GOT3 (cell line): ENCODE results near the gene OR10J4.
"Not testable (repeated sequence)": the region's sequence is repeated elsewhere in the genome, so short reads cannot be mapped to it uniquely, and the experiment has no call there.

Experiments used
- DNase-seq: peaks from one replicate; lab custom pipeline; 2025; ENCODE audit warnings: mixed read lengths; lab: John Stamatoyannopoulos, UW

OR10J4 gene

GRCh38 chr1:159431904-159432303 is at the start of gene OR10J4:
Gene OR10J4 (plus strand): TSS chr1:159432204.
- no peak for DNase-seq

DNA sequence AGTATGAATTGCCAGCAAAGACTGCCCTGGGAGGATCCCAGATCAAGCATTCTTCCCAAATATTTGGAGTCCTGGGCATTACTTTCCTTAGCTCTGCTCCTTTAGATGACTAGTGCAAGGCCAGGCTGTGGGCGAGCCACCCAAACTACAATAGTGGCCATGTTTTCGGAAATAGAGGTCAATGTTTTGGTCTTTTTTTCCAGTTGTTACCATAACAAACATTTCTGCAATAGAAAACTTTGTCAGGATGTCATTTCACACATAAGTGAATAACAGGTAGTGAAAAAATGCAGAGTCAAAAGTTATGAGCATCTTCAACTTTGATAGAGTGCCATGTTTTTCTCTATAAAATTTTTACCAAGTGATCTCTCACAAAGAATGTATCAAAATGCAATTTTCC is 25.2 kb upstream of the OR10J4 start:
- no peak for DNase-seq

GRCh38 chr1:159408862-159409400 is 23.1 kb upstream of the OR10J4 start:
- no peak for DNase-seq

DNA sequence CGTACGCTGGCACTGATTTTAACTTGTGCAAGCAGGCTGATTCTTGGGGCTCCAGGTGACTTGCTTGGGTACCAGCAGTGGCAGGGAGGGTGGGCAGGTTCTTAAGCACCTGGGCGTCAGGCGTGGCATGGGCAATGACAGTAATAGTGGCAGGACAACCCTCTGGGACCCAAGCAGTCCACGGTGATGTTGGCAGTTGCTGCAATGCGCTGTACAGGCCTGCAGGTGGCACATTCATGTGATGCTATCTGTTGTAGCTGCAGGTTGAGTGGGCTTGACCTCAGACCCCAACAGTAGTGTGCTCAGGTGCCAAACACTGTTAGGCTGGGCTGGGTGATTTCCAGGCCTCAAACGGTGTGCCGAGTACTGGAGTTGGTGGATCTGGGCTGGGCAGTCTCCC is 10.2 kb upstream of the OR10J4 start:
- no peak for DNase-seq

DNA sequence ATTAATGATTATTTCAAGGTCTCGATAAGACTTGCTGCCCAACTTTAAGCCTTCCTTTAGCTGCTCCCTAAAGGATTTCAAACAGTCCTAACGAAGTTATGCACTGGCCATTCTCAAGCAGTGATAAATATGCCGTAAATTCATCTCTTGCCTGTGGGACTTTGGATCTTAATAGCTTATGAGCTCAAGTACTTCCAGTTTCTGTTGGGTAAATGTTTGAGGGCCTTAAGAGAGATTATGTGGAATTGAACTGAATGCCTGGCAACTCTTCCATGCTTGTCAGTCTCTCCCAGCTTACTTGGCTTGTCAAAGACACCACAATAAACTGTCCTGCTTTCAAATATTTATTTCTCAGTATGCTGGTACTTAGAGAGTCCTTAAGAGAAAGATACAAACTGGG is 3.5 kb upstream of the OR10J4 start:
- no peak for DNase-seq

- DNase-seq = peak; percentile 5
These were observed 2.7 kb upstream of the OR10J4 start for GRCh38 chr1:159429074-159429861.

DNA sequence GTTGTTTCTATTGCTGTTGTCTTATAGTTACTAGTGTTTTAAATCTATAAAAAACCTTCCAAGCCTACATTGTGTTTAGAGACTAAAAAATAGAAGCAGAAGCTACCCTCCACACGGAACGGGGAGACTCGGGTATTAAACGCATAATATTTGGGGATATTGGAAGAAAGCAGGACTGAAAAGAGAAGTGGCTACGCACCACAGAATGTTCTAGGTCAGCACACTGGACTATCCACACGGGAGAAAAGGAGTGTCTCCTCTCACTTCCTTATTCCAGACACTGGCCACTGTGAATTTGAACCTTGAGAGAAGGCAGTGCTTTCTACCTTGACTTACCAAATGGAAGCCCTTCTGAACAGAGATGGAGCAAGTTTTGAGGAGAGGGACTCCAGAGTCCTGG is 1.0 kb upstream of the OR10J4 start:
- DNase-seq = no peak

GRCh38 chr1:159436469-159436868 is 4.5 kb downstream of the OR10J4 start:
- DNase-seq = no peak

DNA sequence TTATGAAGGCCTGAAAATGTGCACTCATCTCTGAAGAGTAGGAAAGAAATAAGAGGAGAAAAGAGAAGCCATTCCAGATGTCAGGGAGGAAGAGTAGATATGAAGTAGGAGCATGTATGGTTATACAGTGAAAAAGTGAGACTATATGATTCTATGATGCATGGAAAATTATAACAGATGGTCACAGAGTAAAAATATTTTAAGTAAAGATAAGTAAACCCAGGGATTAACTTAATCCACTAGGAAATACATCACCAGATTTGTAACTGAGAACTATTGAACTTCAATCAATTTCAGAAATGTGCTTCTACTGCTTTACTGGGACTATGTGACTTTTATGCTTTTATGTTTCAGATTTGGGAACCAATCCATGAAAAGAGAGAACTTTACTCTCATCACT is 7.4 kb downstream of the OR10J4 start, which contains the start of gene OR10J1:
Gene OR10J1 (plus strand): TSS at position 301 of the 400 bp plus-strand sequence. CDS start 70 bp downstream, at position 371.
- no peak for DNase-seq

- no peak for DNase-seq
These were observed 9.4 kb downstream of the OR10J4 start for GRCh38 chr1:159441360-159441759.

DNA sequence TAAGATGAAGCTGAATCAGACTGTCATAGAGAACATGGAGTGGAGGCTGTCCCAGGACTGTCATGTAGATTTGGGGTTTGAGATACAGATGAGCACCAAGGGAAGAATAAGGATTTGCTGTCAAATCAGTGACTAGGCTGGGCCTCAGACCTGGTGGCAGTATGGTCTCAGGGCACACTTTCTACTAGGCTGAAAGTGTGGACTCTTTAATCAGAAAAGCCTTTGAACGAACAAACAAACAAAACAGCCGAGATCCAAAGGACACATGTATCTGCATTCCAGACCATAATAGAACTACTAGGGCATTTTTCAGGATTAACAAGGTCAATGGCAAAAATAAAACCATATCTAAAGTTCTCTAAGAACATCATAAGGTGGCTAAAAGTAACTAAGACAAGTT is 10.4 kb downstream of the OR10J4 start:
- no peak for DNase-seq

DNA sequence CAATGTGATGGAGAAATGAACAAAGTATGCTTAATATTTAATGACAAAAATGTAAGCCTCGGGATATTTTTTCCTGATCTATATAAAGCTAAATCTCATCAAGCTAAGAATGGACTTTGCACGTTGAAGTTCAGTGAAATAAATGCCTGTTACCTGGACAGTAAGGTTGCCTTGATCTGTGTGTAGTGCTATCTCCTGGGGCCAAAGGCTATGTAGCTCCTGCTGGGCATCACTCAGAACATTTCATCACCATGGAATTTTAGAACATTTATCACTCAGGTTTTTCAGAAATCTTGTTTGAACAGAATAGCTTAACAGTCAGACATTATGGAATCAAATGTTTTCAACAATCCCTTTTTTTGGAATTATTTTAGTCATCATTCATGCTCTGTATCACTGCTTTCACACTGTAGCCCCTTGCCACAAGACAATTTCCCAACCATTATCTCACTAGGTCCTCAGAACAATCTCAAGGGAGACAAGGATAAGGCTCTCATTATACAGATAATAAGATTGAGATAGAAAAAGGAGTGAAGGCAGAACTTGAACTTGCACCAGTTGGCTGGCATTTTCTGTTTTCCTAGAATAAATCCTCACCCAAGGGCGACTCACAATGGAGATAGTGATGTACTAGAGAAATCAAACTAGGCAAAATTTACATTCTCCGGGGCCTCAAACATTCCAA is 11.2 kb downstream of the OR10J4 start:
- DNase-seq = no peak

DNA sequence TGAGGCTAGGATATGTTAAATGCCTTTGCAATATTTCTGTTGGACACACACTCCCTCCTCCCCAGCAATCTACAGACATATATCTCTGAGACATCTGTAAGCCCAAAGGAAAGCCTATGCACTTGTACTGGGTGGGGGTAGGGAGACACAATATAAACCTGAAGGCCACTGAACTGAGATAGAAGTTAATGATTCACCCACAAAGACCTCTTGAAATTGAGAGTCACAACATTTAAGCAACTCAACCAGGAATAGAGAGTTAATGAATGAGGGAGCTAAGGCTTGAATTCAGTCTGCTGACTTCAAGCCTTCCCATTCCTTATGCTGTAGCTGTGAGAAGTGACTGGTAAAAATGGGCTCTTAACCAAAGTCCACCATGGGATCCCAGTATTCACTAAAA is 12.5 kb downstream of the OR10J4 start:
- no peak for DNase-seq

DNA sequence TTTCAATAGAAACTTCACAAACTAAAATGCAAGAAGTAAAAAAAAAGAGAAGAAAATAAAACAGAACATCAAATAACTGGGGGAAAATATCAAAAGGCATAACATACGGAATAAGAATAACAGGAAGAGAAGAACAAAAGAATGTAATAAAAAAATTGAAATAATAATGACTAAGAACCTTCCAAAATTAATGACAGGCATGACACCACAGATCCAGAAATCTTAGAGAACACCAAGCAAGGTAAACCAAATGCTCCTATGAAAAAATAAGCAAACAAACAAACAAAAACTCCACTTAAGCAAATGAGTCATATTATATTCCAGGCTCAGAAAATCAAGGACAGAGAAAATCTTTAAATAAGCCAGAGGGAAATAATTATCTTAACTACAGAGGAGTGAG is 16.2 kb downstream of the OR10J4 start:
- DNase-seq = no peak

DNA sequence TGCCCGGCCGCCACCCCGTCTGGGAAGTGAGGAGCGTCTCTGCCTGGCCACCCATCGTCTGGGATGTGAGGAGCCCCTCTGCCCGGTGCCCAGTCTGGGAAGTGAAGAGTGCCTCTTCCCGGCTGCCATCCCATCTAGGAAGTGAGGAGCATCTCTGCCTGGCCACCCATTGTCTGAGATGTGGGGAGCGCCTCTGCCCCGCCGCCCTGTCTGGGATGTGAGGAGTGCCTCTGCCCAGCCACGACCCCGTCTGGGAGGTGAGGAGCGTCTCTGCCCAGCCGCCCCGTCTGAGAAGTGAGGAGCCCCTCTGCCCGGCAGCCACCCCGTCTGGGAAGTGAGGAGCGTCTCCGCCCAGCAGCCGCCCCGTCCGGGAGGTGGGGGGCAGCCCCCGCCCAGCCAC is 17.6 kb downstream of the OR10J4 start:
- not testable (repeated sequence) for DNase-seq

GRCh38 chr1:159459551-159459950 is 27.5 kb downstream of the OR10J4 start:
- DNase-seq = no peak

GRCh38 chr1:159465191-159465603 is 33.2 kb downstream of the OR10J4 start:
- DNase-seq = no peak

DNA sequence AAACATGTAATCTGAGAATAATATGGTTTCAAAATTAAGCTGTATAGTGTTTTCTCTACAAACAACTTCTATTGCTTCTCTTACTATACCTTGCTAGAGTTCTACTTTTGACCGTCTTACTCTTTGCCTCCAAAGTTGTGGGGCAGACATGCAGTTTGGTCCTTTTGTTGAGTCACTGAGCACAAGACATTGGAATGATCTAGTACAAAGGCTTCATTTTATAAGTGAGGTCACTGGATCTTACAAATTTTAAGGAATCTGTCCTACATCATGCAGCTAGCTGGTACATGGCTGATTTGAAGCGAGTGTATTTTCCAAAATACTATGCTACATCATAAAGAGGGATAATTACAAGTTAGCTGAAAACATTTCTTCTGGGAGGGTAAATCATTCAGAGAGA is 36.3 kb downstream of the OR10J4 start:
- DNase-seq = no peak

GRCh38 chr1:159469921-159470533 is 38.0 kb downstream of the OR10J4 start:
- no peak for DNase-seq

GRCh38 chr1:159473335-159473734 is 41.3 kb downstream of the OR10J4 start:
- no peak for DNase-seq

- DNase-seq = no peak
These were observed 42.9 kb downstream of the OR10J4 start for GRCh38 chr1:159474926-159475325.
